HK-2 (cell line): ENCODE results near the gene GMDS.

Experiments
- DNase-seq: peaks from one replicate; pipeline ENCODE4 v3.0.0-alpha.2; 2018; ENCODE audit not compliant: unreplicated experiment

Gene GMDS

DNA sequence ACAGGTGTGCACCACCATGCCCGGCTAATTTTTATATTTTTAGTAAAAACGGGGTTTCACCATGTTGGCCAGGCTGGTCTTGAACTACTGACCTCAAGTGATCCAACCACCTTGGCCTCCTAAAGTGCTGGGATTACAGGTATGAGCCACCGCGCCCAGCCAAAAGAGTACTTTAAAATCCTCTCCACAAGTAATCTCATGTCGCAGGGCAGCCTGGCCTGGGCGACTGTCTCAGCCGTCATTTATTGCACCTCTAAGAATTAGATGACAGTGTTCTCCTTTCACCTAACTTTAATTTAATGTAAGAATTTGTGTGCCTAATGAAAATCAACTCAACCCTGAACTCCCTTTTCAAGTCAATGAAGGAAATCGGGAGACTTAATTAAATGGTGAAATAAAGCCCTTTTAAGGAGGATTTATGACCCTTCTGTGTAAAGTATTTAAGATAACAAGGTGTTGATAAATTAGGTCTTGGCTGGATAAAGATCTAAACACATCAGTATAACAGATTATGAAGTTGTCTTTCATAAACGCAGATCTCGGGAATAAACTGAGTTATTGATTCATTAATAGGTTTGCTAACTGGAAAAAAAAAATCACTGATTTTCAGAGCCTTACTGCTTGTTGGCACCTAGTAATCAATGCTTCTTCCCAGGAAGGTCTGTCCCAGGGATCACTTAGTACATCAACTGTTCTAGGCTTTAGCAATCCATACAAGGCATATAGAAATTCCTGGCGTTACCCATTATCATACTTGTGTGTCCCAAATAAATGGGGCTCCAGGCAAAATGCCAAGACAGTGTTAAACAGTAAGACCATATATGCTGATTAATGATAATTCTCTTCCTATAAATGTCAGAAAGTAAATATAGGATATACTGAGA lies 209.3 kb downstream of the GMDS start:
- DNase-seq, result no peak

DNA sequence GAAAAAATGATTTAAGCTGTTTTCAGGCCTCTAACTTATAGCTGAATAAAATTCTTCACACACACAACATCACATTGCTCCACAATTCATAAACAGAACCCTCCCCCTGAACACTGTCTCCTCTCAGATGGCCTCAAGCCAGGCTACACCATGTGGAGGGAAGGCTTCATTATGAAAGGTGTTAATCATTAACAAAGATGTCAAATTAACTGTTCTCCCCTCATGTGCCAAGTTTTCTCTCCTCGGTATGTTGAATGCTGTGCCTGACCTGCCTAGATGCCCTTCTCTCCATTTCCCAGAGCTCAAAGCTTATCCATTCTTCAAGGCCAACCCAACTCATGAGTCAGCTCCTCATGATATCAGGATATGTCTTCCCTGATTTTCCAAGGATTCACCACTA lies 210.4 kb downstream of the GMDS start:
- no peak for DNase-seq

DNA sequence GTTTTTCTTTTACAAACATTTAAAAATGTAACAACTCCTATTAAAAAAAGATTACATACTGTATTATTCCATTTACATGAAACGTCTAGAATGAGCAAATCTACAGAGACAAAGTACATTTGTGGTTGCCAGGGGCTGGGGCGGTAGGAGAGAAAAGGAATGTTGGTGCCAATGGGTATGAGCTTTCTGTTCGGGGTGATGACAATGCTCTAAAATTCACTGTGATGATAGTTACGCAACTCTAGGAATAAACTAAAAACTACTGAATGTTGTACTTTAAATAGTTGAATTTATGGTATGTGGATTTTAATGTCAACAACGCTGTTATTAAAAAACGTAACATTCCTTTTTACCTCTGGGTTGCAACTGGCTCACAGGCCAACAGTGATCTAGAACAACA lies 211.1 kb downstream of the GMDS start:
- DNase-seq, result no peak

DNA sequence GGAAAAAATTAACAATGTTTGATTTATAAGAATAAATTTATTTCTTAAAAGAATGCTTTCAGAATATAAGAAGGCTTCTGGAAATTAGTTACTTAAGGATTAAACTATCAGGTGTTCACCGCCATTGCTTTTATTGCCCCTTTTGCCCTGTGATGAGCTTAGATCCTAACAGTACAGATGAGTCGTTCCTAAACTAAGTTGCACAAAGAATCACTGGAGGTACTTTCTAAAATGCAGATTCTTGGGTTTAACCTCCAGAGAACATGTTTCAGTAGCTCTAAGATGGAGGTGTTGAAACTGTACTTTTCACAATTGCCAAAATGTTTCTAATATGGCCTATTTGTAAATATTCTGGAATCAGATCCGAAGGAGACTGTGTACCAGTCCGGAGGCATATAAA lies 211.9 kb downstream of the GMDS start:
- no peak for DNase-seq

DNA sequence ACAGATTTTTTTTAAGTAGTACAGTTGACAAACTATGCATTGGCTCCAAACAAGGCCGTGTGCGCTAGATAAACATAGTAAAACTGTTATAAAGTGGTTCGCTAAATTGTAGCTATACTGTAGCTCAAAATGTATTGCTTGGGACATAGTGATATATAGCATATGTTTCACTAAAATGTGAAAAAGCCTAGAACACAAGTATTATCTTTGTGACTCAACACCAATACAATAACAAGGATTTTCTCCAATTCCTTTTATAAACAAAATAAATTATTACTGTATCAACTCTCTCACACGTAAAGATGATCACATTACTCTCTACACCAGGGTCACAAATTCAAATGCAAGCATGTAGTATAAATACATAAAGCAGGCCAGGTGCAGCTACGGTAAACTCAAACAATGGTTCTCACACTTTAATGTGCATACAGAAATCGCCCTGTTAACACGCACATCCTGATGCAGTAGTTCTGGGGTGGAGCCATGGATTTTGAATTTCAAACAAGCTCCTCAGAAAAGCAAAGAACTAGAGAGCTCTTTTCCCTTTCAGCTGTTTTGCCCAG lies 214.6 kb downstream of the GMDS start:
- no peak for DNase-seq

DNA sequence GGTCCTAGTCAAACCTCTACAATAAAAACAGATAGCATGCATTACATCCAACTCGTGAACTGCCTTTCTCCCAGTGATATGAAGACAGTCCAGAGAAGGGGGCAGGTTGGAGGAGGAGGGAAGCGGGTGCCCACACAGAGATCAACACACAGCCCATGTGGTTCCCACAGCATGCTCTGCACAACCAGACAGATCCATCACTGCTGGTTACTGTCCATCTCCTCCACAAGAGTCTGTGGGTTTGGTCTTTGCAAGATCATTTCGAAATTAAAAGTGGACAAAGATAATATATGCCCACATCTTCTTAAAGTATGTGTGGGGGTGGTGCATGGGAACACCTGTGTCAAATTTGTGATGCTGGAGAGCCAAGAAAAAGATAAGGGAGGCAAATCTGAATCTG lies 215.5 kb downstream of the GMDS start:
- no peak for DNase-seq

DNA sequence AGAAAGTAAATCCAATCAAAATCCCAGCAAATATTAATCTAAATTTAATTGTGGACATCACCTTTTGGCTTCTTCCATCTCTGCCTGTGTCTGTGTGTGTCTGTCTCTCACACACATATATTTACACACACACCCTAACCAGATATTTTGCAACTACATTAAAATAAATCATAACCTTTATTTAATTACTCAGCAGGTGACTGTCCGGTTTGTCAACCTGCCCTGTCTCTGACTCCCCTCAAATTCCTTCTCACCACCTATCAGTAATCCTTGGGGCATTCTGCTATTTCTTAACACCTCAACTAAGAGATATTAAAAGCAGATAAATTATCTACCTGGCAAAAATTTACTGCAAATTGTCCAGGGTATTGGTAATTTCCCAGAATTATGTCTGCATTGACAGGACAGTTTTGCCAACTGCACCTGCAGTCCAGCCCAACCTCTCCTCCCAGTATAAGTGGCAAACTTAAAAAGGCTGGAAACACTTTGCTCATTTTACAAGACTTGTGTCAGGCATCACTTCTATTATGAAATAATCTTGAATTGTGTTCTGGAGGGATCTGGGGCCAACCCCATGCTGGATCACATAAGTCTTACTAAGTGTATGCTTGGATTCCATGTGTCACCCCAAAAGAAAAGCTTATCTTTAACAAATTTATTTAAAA lies 216.1 kb downstream of the GMDS start:
- no peak for DNase-seq

DNA sequence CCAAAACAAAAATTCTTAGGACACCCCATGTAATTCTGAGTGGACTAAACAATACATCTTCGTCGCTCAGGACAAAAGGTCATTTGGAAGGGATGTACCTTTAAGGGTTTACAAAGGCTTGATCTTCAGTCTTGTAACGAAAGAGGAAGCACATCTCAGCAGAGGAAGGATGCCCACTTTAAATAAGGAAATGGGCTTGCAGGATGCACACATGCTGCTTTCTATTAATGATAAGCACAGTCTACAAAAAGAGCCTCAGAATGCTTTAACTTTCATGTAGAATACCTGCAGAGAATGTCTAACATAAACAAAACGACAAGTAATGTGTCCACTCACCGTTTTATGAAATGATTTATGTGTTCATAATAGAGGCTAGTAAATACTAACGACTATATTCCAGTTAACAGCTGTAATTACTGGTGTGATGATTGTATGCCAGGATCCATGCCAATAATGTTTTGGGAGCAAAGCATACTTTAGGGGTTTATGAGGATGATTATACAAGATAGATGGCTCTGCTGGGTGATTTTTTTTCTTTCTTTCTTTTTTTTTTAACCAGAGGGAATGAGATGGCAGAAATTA lies 216.9 kb downstream of the GMDS start:
- DNase-seq, result no peak

DNA sequence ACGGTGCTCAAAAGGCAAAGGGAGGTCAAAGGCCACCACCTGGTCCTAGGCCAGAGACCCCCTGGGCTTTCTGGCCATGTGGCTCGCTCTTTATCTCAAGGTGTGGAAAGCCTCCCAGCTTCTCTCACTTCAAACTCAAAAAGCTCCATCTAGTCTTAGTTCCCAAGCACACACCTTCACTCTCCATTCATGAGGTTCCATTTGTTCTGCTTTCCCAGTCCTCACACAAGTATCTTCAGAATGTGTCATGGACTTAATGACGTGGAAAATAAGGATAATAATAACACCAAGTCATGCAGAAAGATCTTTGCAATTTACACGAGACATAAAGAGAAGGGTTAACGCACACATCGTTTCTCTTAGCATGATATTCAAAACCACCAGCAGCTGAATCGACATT lies 219.3 kb downstream of the GMDS start:
- DNase-seq, result no peak

DNA sequence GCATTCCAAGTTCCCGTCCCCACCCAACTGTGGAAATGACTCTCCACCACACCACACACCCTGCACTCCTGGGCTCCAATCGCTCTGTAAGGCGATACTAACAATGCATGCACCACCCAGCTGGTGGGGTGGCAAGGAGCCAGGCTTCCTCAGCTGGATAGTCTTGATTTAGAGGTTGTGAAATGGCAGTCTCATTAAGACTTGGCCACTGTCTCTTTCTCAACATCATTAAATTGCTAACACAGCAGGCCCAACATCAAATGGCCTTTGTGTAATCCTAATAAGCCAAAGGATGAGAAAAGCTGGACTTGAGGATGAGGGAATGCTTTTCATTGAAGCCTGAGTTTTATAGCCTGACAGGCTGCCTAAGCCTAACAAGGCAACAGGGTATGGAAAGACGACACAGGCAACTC lies 223.7 kb downstream of the GMDS start:
- DNase-seq, result no peak

DNA sequence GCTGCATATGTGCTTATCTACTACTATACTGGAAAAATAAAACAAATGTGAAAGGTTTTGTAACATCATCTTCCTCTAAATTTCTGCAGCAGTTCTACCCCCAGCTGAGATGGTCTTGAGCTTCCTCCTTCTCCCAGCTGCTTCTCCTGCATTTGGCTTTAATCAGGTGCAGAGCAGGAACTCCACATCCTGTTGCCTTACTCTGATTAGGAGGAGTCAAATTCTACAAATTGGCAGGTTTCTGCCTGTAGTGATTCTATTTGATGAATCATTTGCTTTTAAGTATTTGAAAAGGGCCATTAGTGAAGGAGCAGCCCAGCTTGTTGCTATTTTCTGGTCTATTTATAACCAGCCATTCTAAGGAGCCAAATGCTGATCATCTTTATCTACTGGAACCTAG lies 224.5 kb downstream of the GMDS start:
- DNase-seq, result no peak

DNA sequence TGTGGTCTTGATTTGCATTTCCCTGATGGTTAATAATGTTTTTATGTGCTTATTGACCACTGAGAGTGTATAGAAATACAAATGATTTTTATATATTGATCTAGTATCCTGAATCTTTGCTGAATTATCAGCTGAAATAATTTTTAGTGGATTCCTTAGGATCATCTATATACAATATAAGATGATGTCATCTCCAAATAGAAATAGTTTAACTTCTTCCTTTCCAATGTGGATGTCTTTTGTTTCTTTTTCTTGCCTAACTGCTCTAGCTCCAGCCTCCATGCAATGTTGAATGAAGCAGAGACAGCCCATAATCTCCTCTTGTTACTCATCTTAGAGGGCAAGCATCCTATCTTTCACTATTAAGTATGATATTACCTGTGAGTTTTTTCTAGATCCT lies 226.4 kb downstream of the GMDS start:
- DNase-seq, result no peak

DNA sequence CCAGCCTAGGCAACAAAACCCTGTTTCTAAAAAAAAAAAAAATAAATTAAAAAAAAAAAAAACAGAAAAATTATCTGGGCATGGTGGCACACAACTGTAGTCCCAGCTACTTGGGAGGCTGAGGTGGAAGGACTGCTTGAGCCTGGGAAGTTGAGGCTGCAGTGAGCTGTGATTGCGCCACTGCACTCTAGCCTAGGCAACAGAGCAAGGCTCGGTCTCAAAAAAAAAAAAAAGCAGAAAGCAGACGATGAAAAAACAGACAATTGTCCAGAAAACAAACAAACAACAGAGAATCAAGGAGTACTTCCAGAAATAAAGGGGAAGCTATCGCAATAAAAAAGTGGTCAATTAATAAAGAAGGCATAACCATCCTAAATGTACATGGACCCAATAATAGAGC lies 229.4 kb downstream of the GMDS start:
- DNase-seq, result no peak

DNA sequence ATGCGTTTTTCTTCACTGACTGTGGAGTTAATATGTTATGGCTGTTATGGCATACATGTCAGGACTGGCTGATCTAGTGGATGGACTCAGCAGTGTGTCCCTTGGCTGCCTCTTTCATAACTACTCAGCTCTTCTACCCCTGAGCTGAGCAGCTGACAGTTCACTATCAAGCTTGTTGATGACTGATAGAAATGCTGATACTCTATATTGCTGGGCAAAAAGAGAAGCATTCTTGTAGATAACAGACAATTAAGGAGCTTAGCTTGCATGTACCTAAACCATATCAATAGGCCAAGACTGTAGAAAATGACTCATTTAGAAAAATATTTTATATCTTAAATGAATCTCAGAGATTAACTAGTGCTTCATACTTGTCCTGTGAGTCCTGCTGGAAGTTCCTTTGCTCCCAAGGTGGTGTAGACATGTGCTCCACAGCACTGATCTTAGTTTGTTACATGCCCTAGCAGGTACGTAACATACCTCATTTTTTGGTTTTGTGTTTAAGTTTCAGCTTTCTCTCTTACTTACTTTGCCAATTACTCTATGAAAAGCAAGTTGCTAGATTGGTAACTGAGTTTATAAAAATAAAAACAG lies 236.9 kb downstream of the GMDS start:
- DNase-seq, result no peak

DNA sequence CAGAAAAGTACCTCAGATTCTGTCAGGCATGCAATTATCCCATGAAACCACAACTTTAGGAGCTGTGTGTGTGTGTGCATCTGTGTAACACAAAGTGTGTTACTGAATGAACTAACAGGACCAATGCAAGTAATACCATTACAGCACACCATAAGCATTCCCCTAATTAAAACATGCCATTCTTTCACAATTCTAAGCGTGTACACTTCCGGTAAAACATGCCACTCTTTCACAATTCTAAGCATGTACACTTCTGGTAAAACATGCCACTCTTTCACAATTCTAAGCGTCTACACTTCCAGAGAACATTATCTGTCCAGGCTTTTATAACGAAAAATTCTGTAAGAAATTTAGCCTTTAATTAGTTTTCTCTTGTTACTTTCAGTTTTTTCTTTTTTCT lies 238.2 kb downstream of the GMDS start:
- no peak for DNase-seq

DNA sequence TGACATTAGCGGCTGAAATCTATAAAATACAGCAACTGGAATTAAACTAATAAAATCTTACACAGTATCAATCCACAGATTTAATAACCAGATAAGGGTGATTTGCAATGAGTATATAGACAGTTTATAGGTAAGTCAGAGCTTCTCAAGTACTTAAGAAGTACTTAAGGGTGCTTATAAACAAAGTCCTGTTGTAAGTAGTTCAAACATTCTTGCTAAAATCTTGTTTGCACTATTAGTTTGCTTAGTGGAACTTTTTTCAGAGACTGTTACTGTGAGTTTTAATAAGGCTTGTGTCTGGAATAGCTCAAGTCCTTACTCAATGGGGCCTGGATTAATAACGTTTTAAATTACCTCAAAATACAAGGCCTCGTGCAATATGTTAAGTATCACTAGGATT lies 240.5 kb downstream of the GMDS start:
- DNase-seq, result no peak

DNA sequence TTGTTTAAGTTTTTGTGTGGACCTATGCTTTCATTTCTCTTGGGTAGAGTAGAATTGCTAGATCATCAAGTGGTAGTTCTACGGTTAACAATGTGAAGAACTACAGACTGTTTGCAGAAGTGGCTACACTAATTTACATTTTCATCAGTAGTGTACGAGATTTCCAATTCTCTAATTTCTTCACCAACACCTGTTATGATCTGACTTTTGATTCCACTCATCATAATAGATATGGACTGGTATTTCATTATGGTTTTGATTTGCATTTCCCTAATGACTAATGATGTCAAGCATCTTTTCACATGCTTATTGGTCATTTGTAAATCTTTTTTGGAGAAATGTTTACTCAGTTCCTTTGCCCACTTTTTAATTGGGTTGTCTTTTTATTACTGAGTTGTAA lies 244.4 kb downstream of the GMDS start:
- no peak for DNase-seq

DNA sequence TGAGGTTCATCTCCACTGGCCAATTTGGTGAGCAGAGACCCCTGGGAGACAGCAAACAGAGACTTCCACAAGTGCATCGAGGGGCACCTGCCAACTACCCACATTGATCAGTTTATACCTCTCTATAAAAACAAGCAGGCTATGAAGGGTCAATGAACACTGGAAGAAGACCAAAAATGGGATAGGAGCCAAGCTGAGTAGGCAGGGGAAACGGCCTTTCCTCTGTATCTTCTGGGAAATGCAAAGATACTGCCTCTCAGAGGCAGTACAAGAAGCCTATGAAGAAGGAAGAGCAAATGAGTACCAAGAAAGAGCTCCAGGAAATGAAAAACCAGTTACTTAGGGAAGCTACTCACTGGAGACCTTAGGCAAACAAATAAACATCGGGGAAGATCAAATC lies 247.7 kb downstream of the GMDS start:
- no peak for DNase-seq

DNA sequence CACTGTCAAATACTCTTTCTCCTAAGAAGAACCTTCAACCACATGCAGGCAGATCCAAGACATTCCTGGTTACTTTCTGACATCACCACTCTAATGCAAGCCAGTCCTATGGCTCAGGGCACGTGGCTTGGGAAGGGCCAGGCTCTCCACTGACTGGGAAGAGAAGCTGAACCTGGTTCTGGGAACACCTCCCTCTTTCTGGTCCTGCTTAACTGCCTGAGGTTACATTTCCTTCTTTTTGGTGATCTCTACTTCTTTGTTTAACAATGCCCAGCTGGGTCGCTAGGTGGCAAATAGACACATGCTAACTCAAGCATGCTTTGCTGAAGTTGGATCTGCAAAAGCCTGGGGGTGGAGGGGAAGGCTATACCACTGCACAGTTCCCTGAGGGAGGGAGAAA lies 249.8 kb downstream of the GMDS start:
- no peak for DNase-seq

DNA sequence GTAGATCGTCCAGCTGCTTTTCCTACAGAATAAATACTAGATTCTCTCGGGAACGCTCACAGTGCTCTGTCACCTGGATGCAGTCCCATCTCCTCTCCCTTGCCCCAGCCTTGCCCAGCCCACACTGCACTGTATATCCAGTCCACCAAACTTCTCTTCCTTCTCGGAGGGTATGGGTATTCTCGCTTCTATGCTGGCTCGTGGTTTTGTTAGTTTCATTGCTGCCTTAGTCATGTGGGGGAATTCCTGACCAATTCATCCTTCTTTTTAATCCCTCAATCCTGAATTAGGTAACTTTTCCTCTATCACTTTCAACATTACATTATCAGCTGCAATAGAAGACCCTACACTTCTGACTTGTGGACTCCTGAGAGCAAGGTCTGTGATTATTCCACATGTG lies 252.4 kb downstream of the GMDS start:
- peak; percentile 9 for DNase-seq

DNA sequence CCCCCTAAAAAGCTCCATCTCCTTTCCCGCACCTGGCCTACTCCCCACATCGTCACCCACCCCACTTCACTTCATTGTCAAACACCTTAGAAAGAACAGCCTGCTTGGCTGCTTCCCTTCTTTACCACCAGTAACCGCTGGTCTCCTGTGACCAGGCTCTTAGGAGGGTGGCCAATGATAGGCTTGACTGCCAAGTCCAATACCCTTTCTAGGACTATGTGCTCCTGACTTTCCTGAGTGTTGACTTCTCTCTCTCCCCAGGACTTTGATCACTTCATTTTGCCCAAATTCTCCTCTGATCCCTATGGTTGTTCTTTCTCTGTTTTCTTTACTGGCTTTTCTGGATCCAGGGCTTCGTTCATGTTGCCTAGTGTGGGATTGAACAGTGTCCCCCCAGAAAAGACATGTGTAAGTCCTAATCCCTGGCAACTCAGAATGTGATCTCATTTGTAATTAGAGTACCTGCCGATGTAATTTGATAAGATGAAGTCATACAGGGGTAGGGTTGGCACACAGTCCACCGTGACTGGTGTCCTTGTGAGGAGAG lies 254.0 kb downstream of the GMDS start:
- DNase-seq, result no peak

DNA sequence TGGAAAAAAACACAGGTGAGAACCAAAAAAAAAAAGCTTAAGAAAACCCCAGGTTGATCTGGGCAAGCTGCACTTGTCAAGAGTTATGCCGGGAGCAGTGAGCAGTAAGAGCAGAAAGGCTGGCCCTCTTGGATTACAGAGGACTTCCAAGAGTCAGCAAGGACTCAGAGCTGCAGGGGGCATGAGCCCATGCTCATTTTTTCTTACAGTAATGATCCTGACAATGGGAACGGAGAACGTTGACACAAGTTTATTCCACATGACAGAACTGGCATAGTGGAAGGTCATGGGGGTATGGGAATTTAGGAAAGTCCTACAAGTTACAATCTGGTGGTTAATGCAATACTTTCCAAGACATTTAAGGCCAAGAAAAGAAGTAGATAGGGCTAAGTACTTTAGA lies 256.6 kb downstream of the GMDS start:
- DNase-seq, result no peak
